Gastrocnemius medialis (tissue), 4 donors: ENCODE data around the gene CROCC.
"Not testable (repeated sequence)": the region's sequence is repeated elsewhere in the genome, so short reads cannot be mapped to it uniquely, and the experiment has no call there.

ENCODE experiments used
- CTCF ChIP-seq, 5 experiments: fragments of 450-650 bp in 3 of 5; fragments of 200-600 bp in 2 of 5; sonication (generic) in 2 of 5; IDR thresholded peaks in 4 of 5; conservative IDR thresholded peaks in 1 of 5; 1 replicate in 4 of 5; 2 replicates in 1 of 5; pipeline ENCODE4 v1.5.1; 2016 to 2019; ENCODE audit warnings: antibody characterized with exemption in 5 of 5, mild to moderate bottlenecking in 3 of 5, moderate library complexity in 3 of 5
- POLR2A ChIP-seq, 2 donors: fragments of 450-650 bp; IDR thresholded peaks; one replicate each; pipeline ENCODE4 v1.6.1; 2017; ENCODE audit warnings: antibody characterized with exemption in 2 of 2, mild to moderate bottlenecking in 2 of 2, moderate library complexity in 2 of 2

GRCh38 chr1:16874968-16875765 lies 46.6 kb upstream of the CROCC start:
- not testable (repeated sequence) for TF ChIP-seq CTCF (IDR thresholded peaks at IDR 0.05 in 4 of 5, conservative IDR thresholded peaks at IDR 0.05 in 1 of 5); POLR2A (IDR thresholded peaks at IDR 0.05)
